ENCODE data around the gene KISS1R.
"Not testable (repeated sequence)": the region's sequence is repeated elsewhere in the genome, so short reads cannot be mapped to it uniquely, and the experiment has no call there.

KISS1R gene

DNA sequence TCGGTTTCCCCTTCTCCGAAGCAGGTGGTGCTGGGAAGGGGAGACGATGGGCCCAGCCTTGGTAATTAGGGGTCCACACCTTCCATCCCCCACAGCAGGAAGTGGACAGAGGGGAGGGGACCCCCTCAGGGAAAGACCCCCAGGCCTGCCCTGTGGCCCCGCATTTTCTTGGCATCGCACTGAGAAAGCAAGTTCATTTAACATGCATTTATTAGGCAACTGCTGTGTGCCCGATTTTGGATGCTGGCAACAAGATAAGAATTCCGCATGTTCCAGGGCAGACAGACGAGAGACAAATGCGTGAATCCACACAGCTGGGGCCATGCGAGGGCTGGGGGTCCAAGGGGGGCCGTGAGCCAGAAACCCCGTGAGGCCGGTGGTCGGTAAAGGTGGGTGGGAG is 37.1 kb downstream of the KISS1R start:
- TF ChIP-seq, protein P1, sequence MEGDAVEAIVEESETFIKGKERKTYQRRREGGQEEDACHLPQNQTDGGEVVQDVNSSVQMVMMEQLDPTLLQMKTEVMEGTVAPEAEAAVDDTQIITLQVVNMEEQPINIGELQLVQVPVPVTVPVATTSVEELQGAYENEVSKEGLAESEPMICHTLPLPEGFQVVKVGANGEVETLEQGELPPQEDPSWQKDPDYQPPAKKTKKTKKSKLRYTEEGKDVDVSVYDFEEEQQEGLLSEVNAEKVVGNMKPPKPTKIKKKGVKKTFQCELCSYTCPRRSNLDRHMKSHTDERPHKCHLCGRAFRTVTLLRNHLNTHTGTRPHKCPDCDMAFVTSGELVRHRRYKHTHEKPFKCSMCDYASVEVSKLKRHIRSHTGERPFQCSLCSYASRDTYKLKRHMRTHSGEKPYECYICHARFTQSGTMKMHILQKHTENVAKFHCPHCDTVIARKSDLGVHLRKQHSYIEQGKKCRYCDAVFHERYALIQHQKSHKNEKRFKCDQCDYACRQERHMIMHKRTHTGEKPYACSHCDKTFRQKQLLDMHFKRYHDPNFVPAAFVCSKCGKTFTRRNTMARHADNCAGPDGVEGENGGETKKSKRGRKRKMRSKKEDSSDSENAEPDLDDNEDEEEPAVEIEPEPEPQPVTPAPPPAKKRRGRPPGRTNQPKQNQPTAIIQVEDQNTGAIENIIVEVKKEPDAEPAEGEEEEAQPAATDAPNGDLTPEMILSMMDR (IDR thresholded peaks at IDR 0.05): no peak
- no peak overlapping the region for H3K4me3 ChIP-seq
- DNase-seq (ENCODE audit: low spot score): no peak
- no peak overlapping the region for H3K27ac ChIP-seq

DNA sequence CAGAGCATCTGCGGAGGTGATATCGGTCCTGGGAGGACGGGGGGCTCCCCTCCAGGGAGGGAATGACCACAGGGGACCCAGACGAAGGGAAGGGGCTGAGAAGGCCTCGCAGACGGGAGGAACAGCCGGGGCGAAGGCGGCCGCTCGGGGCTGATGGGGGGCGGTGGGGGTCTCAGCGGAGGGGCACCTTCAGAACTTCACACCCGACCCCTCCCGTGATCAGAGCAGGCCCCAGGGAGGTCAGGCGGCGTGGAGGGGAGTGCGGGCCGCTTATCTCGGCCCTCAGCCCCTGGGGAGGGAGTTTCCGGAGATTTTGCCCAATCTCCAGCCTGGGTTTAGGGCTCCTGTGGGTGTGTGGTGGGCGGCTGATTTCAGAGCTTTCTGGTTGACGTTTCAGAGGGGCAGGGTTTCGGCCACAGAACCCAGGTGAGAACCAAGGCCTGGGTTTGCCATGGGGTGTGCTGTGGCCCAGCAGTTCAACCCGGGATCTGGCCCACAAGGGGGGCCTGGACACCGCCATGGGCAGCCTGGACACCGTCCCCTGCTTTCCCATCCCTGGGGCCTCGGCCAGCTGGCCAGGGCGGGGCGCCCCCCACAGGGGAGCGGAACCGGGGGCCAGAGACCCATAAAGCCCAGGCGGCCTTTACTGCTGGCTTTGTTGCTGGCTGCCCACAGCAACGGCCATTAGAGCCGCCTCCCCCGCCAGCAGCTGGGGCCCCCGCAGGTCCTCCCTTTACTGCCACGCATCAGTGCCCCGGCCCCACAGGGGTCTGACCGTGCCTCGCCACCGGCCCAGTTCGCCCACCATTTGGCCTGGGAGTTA is 37.8 kb downstream of the KISS1R start:
- TF ChIP-seq, protein P1 (IDR thresholded peaks at IDR 0.05): no peak
- Histone ChIP-seq H3K27ac (no peak overlapping the region), H3K4me3 (no peak overlapping the region)
- DNase-seq (ENCODE audit: low spot score): no peak

DNA sequence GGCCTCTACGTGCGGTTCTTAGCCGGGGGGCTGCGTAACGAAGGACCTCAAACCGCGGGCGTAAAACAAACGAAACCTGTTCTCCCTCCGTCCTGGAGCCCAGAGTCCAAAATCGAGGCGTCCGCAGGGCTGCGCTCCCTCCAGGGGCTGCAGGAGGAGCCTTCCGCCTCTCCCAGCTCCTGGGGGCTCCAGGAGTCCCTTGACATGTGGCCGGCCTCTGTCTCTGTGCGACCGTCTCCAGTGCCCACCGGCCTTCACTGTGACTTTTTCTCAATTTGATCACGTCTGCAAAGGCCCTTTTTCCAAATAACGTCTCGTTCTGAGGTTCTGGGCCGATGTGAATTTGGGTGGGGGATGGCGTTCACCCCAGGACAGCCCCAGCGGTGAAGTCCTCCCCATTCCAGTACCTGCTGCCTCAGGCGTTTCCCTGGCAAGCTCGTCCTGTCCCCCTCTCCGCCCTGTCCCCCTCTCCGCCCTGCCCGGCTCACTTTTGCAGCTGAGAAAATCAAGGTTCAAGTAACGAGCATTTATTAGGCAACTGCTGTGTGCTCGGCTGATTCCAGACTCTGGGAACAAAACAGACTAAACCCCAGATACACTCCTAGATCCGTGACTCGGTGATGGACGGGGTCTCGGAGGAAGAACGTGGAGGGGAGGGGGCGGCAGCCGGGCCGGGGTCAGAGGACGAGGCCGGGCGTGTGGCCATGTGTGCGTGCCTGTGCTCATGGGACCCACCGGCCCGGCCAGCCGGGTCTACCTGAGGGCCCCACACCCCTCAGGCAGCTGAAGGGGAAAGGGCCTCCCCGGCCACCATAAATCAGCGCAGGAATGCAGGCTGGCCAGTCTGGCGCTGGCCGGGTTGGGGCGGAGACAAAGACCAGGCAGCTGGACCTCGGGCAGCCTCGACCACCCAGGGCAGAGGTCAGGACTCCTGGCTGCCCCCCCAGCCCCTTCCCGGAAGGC is 39.0 kb downstream of the KISS1R start:
- DNase-seq (ENCODE audit: low spot score): no peak
- Histone ChIP-seq H3K27ac (no peak overlapping the region), H3K4me3 (no peak overlapping the region)
- TF ChIP-seq, protein P1 (IDR thresholded peaks at IDR 0.05): no peak

DNA sequence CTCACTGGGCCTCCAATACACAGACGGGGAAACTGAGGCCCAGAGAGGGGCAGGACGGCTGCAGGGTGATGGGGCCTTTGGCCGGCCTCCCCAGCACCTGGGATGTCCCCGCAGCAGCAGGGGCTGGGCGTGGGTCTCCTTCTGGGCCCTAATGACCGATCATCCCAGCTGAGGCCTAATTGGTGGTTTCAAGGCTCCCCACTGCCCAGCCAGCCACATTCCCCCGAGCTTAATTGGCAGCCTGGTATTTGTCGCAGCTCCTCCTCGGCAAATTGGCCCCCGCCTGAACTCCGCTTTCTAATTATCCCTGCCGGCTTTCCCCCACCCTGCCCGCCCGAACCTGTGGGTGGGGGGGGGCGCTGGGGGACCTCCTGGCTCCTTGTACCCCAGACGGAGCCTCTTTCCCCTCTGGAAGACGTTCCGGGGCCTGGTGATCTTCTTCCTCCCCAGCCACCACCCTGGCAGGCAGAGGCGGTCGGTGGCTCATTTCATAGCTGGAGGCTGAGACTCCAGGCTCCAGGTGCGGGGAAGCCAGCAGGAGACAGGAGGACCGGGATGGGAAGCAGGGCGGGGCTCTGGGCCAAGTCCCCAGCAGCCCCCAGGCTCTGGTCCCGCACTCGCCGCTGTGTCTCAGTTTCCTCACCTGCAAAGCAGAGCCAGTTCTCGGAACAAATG is 39.8 kb downstream of the KISS1R start:
- Histone ChIP-seq H3K27ac (no peak overlapping the region), H3K4me3 (no peak overlapping the region)
- no peak for DNase-seq (ENCODE audit: low spot score)
- TF ChIP-seq, protein P1 (IDR thresholded peaks at IDR 0.05): no peak

DNA sequence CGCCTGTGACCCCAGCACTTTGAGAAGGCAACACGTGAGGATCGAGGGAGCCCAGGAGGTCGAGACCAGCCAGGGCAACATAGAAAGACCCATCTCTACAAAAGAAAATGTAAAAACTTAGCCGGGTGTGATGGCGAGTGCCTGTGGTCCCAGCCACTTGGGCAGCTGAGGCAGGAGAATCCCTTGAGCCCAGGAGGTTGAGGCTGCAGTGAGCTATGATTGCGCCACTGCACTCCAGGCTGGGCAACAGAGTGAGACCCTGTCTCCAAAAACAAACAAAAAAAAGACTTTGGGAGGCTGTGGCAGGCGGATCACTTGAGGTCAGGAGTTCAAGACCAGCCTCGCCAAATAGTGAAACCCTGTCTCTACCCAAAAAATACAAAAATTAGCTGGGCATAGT is 40.4 kb downstream of the KISS1R start:
- not testable (repeated sequence) for H3K4me3 ChIP-seq; DNase-seq (ENCODE audit: low spot score); H3K27ac ChIP-seq

DNA sequence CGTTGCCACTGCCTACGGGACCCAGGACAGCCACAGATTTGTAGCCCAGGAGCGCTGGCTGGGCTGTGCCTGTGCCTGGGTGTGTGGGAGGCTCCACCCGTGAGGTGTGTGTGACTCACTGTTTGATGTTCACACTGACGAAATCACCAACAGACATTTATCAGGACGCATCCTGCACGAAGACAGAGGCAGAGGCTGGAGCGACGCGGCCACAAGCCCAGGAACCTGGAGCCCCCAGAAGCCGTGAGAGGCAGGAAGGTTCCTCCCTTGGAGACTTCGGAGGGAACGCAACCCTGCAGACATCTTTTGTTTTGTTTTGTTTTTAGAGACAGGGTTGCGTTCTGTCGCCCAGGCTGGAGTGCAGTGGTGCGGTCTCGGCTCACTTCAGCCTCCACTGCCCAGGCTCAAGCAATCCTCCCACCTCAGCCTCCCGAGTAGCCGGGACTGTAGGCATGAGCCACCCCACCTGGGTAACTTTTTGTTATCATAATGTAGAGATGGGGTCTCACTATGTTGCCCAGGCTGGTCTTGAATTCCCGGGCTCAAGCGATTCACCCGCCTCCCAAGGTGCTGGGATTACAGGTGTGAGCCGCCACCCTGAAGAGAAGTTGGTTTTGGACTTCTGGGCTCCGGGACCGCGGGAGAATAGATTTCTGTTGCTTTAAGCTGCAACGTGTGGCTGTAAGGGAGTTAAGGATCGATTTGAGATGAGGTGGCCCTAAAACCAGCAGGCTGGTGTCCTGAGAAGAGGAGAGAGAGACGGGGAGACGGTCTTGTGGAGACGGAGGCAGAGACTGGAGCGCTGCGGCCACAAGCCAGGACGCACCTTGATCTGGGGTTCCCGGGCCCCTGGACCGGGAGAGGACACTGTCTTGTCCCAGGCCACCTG is 42.1 kb downstream of the KISS1R start:
- no peak for DNase-seq (ENCODE audit: low spot score)
- H3K27ac ChIP-seq: no peak overlapping the region
- H3K4me3 ChIP-seq: no peak overlapping the region
- TF ChIP-seq, protein P1 (IDR thresholded peaks at IDR 0.05): no peak
